Liver (tissue), 9 donors: ENCODE data around the gene SLC25A2. TPM values are rescaled to one million over a fixed set of nuclear protein-coding genes. Genes with fewer than 3 reads are reported as not detected.

Experiments
- DNase-seq: peaks from one replicate; pipeline ENCODE4 v3.0.0-alpha.2; 2017; ENCODE audit warnings: low spot score
- H3K27ac ChIP-seq, 2 donors: one replicate each; pipeline ENCODE4 v1.7.0; 2013; ENCODE audit warnings: inconsistent platforms in 2 of 2, low read length in 2 of 2, control low read depth in 1 of 2, low read depth in 1 of 2, mild to moderate bottlenecking in 1 of 2
- H3K27me3 ChIP-seq, 4 donors: one replicate each; pipeline versions ENCODE4 v1.6.1 to v1.7.0; 2013; ENCODE audit warnings: low read length in 3 of 4, inconsistent platforms in 1 of 4, mild to moderate bottlenecking in 1 of 4, moderate library complexity in 1 of 4; ENCODE audit not compliant: control insufficient read depth in 4 of 4, insufficient read depth in 4 of 4
- H3K36me3 ChIP-seq, 4 donors: one replicate each; pipeline versions ENCODE4 v1.6.1 to v1.7.0; 2013; ENCODE audit warnings: low read length in 3 of 4, mild to moderate bottlenecking in 3 of 4, low read depth in 1 of 4, moderate library complexity in 1 of 4; ENCODE audit not compliant: control insufficient read depth in 4 of 4, insufficient read depth in 3 of 4
- H3K4me1 ChIP-seq, 4 donors: one replicate each; pipeline versions ENCODE4 v1.6.1 to v1.7.0; 2013; ENCODE audit warnings: low read length in 3 of 4, mild to moderate bottlenecking in 3 of 4, moderate library complexity in 1 of 4; ENCODE audit not compliant: control insufficient read depth in 4 of 4, insufficient read depth in 4 of 4
- H3K4me3 ChIP-seq, 3 donors: one replicate each; pipeline versions ENCODE4 v1.6.1 to v1.7.0; 2013; ENCODE audit warnings: low read length in 3 of 3, control low read depth in 1 of 3, low read depth in 1 of 3, mild to moderate bottlenecking in 1 of 3
- H3K9ac ChIP-seq, 2 donors: one replicate each; pipeline ENCODE4 v1.7.0; 2013; ENCODE audit warnings: low read length in 2 of 2, mild to moderate bottlenecking in 2 of 2, moderate library complexity in 2 of 2, control low read depth in 1 of 2, low read depth in 1 of 2
- H3K9me3 ChIP-seq, 4 donors: one replicate each; pipeline versions ENCODE4 v1.6.1 to v1.7.0; 2013; ENCODE audit warnings: low read length in 3 of 4; ENCODE audit not compliant: control insufficient read depth in 4 of 4
- EGR1 ChIP-seq, 2 donors: IDR thresholded peaks; 2 replicates each; pipeline ENCODE4 v1.6.1; 2016 to 2018; ENCODE audit warnings: antibody characterized with exemption in 2 of 2, low read depth in 2 of 2
- FOXA1 ChIP-seq: IDR thresholded peaks from 2 replicates; pipeline ENCODE4 v1.6.1; 2016; ENCODE audit warnings: antibody characterized with exemption
- FOXA2 ChIP-seq: IDR thresholded peaks from 2 replicates; pipeline ENCODE4 v1.6.1; 2016; ENCODE audit warnings: antibody characterized with exemption
- GABPA ChIP-seq, 2 donors: IDR thresholded peaks in 1 of 2; conservative IDR thresholded peaks in 1 of 2; 2 replicates each; pipeline ENCODE4 v1.6.1; 2016; ENCODE audit warnings: antibody characterized with exemption in 2 of 2, mild to moderate bottlenecking in 1 of 2, moderate library complexity in 1 of 2
- HNF4A ChIP-seq, 2 donors: conservative IDR thresholded peaks; 2 replicates each; pipeline ENCODE4 v1.6.1; 2016; ENCODE audit warnings: antibody characterized with exemption in 2 of 2, mild to moderate bottlenecking in 2 of 2
- HNF4G ChIP-seq: IDR thresholded peaks from 2 replicates; pipeline ENCODE4 v1.6.1; 2016; ENCODE audit warnings: antibody characterized with exemption
- JUND ChIP-seq, 2 donors: IDR thresholded peaks; 2 replicates each; pipeline ENCODE4 v1.6.1; 2016; ENCODE audit warnings: antibody characterized with exemption in 2 of 2
- NR2F2 ChIP-seq: IDR thresholded peaks from 2 replicates; pipeline ENCODE4 v1.6.1; 2016; ENCODE audit warnings: antibody characterized with exemption
- RAD21 ChIP-seq, 2 donors: IDR thresholded peaks; 2 replicates each; pipeline ENCODE4 v1.6.1; 2016; ENCODE audit warnings: antibody characterized with exemption in 2 of 2, mild to moderate bottlenecking in 2 of 2
- RXRA ChIP-seq, 2 donors: IDR thresholded peaks; 2 replicates each; pipeline ENCODE4 v1.6.1; 2017 to 2018; ENCODE audit warnings: antibody characterized with exemption in 2 of 2, mild to moderate bottlenecking in 1 of 2
- SP1 ChIP-seq: IDR thresholded peaks from 2 replicates; pipeline ENCODE4 v1.6.1; 2018; ENCODE audit warnings: antibody characterized with exemption, mild to moderate bottlenecking
- TAF1 ChIP-seq: conservative IDR thresholded peaks from 2 replicates; pipeline ENCODE4 v1.6.1; 2016; ENCODE audit warnings: antibody characterized with exemption, mild to moderate bottlenecking
- YY1 ChIP-seq: IDR thresholded peaks from 2 replicates; pipeline ENCODE4 v1.6.1; 2016; ENCODE audit warnings: antibody characterized with exemption, mild to moderate bottlenecking
- WGBS: extraction: QIAGEN DNeasy Blood & Tissue Kit; methylation state at CpG from one replicate; pipeline ENCODE4 v1.1.7; 2013; 5-methylcytosine and 5-hydroxymethylcytosine counted together
- polyA plus RNA-seq, 2 donors: library from polyadenylated mRNA; stranded (reverse) in 1 of 2; unstranded in 1 of 2; fragments of 200-250 nt in 1 of 2; fragments of >200 nt in 1 of 2; fragmentation: Nextera tagmentation in 1 of 2; extraction: Ambion mirVana in 1 of 2; gene quantifications; one replicate each; pipeline versions ENCODE4 v1.2.1 to v1.2.3, GENCODE V29; 2013 to 2015
- total RNA-seq, 2 donors: library from RNA; depleted of rRNA; stranded (reverse); fragments of >200 nt; gene quantifications; one replicate each; pipeline ENCODE4 v1.2.3, GENCODE V29; 2014
- TF ChIP-seq, protein P1 (sequence below): IDR thresholded peaks from 2 replicates; pipeline ENCODE4 v1.6.1; 2016; ENCODE audit warnings: antibody characterized with exemption
- TF ChIP-seq, protein P2 (sequence below): fragments of 150-350 bp; IDR thresholded peaks from 2 replicates; pipeline ENCODE4 v1.5.1; 2017; ENCODE audit warnings: improper control_type of control experiment, low read depth, low read length; ENCODE audit not compliant: missing input control
- TF ChIP-seq, protein P3 (sequence below): IDR thresholded peaks from 2 replicates; pipeline ENCODE4 v1.6.1; 2016; ENCODE audit warnings: antibody characterized with exemption
- TF ChIP-seq, protein P4 (sequence below): IDR thresholded peaks from 2 replicates; pipeline ENCODE4 v1.6.1; 2016; ENCODE audit warnings: antibody characterized with exemption
- TF ChIP-seq, protein P5 (sequence below): IDR thresholded peaks from 2 replicates; pipeline ENCODE4 v1.6.1; 2016; ENCODE audit warnings: antibody characterized with exemption, mild to moderate bottlenecking
- donor health status: healthy.
- donor health status: healthy.
- donor health status: healthy.
- donor health status: healthy.
- donor health status: healthy.

The SLC25A2 gene
- total and polyA plus RNA-seq, 4 donors = 0.19 to 0.42 TPM; not detected in 2

DNA sequence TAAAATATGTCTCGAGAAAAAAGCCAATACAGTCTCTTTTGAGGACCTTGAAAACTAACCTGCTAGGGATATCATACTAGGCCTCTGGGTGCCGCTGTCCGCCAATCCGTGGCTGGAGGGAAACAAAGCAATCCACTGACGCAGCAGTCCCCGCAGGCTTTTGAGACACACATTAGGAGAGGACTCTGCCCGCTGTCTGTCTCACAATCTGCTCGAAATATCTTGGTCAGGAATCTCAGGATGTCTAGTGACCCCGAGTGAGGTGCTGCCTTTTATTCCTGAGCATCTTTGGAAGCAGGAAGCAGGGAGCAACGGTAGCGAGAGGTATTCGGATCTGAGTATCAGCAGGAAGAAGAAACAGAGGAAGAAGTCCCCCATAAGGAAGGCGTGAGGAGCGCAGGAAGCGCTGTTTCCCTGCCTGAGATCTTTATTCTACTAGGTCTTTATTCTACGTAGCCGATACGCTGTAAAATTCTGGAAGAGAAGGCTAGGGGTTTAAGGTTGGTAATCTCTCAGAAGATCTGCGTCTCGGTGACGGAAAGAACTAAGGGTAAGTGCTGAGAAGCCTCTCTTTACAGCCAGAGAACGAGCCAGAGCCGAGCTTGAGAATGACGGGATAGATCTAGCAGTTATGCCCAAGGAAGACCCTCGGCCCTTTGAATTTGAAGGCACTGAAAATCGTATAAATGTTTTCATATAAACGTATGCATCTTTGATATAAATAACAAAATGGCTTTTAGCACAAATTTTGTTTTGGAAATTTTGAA is 22.4 kb upstream of the SLC25A2 start:
- Histone ChIP-seq H3K4me3 (peak overlapping the region in 1 of 3 donors; percentile 30), H3K36me3 (peaks cover 0 to 2% (median 0%) of the 10 kb centered on the region in 4 donors), H3K9ac (no peak overlapping the region), H3K27me3 (peaks cover 0 to 6% (median 0%) of the 10 kb centered on the region in 4 donors), H3K27ac (no peak overlapping the region), H3K9me3 (peaks cover 14 to 66% (median 37%) of the 10 kb centered on the region in 4 donors), H3K4me1 (peaks cover 0 to 1% (median 0%) of the 10 kb centered on the region in 4 donors)
- WGBS = 20% methylated on average over 27 of the region's 27 CpGs
- TF ChIP-seq RAD21 (IDR thresholded peaks at IDR 0.05) (peak in 1 of 2 donors; percentile 13), HNF4G (no peak)
- DNase-seq = no peak

DNA sequence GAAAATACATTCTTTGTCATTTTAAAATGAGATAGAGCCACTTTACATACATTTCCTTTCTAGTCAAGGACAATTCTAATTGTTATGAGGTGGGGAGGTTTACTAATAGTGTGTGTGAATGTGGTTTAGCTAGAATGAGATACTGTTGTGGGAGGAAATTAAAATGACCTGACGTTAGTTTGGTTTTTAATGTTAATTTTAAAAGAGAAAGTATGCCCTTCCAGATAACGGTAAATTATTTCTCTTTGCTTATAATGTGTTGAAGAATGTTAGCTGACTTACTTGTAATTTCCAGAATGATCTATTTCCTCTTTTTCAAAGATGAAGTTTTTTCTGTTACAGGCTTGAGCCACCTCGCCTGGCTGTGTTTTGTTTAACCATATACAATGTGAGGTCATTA is 18.4 kb upstream of the SLC25A2 start:
- no peak overlapping the region for H3K27ac ChIP-seq
- peaks cover 0 to 23% (median 16%) of the 10 kb centered on the region in 4 donors for H3K36me3 ChIP-seq
- TF ChIP-seq, protein P1, sequence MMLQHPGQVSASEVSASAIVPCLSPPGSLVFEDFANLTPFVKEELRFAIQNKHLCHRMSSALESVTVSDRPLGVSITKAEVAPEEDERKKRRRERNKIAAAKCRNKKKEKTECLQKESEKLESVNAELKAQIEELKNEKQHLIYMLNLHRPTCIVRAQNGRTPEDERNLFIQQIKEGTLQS = no peak
- no peak for TF ChIP-seq RAD21 (IDR thresholded peaks at IDR 0.05)
- TF ChIP-seq TAF1 = no peak
- TF ChIP-seq, protein P2, sequence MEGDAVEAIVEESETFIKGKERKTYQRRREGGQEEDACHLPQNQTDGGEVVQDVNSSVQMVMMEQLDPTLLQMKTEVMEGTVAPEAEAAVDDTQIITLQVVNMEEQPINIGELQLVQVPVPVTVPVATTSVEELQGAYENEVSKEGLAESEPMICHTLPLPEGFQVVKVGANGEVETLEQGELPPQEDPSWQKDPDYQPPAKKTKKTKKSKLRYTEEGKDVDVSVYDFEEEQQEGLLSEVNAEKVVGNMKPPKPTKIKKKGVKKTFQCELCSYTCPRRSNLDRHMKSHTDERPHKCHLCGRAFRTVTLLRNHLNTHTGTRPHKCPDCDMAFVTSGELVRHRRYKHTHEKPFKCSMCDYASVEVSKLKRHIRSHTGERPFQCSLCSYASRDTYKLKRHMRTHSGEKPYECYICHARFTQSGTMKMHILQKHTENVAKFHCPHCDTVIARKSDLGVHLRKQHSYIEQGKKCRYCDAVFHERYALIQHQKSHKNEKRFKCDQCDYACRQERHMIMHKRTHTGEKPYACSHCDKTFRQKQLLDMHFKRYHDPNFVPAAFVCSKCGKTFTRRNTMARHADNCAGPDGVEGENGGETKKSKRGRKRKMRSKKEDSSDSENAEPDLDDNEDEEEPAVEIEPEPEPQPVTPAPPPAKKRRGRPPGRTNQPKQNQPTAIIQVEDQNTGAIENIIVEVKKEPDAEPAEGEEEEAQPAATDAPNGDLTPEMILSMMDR = no peak
- TF ChIP-seq, protein P3, sequence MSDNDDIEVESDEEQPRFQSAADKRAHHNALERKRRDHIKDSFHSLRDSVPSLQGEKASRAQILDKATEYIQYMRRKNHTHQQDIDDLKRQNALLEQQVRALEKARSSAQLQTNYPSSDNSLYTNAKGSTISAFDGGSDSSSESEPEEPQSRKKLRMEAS = no peak
- no peak for TF ChIP-seq YY1
- TF ChIP-seq FOXA1 = no peak
- TF ChIP-seq, protein P4, sequence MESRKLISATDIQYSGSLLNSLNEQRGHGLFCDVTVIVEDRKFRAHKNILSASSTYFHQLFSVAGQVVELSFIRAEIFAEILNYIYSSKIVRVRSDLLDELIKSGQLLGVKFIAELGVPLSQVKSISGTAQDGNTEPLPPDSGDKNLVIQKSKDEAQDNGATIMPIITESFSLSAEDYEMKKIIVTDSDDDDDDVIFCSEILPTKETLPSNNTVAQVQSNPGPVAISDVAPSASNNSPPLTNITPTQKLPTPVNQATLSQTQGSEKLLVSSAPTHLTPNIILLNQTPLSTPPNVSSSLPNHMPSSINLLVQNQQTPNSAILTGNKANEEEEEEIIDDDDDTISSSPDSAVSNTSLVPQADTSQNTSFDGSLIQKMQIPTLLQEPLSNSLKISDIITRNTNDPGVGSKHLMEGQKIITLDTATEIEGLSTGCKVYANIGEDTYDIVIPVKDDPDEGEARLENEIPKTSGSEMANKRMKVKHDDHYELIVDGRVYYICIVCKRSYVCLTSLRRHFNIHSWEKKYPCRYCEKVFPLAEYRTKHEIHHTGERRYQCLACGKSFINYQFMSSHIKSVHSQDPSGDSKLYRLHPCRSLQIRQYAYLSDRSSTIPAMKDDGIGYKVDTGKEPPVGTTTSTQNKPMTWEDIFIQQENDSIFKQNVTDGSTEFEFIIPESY = no peak
- TF ChIP-seq HNF4A (conservative IDR thresholded peaks at IDR 0.05) = no peak
- TF ChIP-seq, protein P5, sequence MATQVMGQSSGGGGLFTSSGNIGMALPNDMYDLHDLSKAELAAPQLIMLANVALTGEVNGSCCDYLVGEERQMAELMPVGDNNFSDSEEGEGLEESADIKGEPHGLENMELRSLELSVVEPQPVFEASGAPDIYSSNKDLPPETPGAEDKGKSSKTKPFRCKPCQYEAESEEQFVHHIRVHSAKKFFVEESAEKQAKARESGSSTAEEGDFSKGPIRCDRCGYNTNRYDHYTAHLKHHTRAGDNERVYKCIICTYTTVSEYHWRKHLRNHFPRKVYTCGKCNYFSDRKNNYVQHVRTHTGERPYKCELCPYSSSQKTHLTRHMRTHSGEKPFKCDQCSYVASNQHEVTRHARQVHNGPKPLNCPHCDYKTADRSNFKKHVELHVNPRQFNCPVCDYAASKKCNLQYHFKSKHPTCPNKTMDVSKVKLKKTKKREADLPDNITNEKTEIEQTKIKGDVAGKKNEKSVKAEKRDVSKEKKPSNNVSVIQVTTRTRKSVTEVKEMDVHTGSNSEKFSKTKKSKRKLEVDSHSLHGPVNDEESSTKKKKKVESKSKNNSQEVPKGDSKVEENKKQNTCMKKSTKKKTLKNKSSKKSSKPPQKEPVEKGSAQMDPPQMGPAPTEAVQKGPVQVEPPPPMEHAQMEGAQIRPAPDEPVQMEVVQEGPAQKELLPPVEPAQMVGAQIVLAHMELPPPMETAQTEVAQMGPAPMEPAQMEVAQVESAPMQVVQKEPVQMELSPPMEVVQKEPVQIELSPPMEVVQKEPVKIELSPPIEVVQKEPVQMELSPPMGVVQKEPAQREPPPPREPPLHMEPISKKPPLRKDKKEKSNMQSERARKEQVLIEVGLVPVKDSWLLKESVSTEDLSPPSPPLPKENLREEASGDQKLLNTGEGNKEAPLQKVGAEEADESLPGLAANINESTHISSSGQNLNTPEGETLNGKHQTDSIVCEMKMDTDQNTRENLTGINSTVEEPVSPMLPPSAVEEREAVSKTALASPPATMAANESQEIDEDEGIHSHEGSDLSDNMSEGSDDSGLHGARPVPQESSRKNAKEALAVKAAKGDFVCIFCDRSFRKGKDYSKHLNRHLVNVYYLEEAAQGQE = no peak
- no peak for TF ChIP-seq HNF4G
- TF ChIP-seq RXRA (IDR thresholded peaks at IDR 0.05) = no peak
- TF ChIP-seq NR2F2 = no peak
- no peak for TF ChIP-seq SP1
- no peak for TF ChIP-seq JUND (IDR thresholded peaks at IDR 0.05)
- TF ChIP-seq GABPA (IDR thresholded peaks at IDR 0.05 in 1 of 2, conservative IDR thresholded peaks at IDR 0.05 in 1 of 2) = no peak
- no peak for TF ChIP-seq FOXA2
- no peak for TF ChIP-seq EGR1 (IDR thresholded peaks at IDR 0.05; ENCODE audit: low read depth in 2 of 2)
- WGBS = 93% methylated on average over 3 of the region's 3 CpGs
- H3K27me3 ChIP-seq = no peaks in the 10 kb centered on the region
- H3K9me3 ChIP-seq = peaks cover 27 to 53% (median 39%) of the 10 kb centered on the region in 4 donors
- no peak overlapping the region for H3K9ac ChIP-seq
- no peak for DNase-seq
- H3K4me1 ChIP-seq = peaks cover 0 to 17% (median 4%) of the 10 kb centered on the region in 4 donors
- no peak overlapping the region for H3K4me3 ChIP-seq
